ENCODE data around the gene PPP3CA. TPM values are rescaled to one million over a fixed set of nuclear protein-coding genes. Genes with fewer than 3 reads are reported as not detected.

Gene PPP3CA
- total RNA-seq, 6 experiments from 2014 or later: 12.1 to 14.5 (median 13.1) TPM

DNA sequence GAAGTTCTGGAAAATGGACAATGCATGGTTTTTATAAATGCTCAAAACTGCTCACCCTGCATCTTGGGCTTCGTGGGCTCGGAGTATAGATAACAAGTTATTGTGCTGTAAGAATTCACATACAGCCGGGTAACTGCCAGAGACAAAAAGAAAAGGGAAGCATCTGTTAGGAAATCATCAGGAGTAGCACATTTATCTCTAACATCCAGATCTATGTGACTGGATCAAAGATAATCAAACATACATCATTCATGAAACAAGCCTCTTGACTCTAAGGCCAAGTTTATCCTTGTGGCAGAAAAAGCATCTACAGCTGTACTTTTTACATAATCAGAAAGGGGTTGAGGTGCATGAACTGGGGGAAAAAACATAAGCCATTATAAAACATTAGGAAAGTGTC, 264.2 kb downstream of the PPP3CA start:
- ATAC-seq: no peak
- 72% methylated on average over 3 of the region's 3 CpGs for WGBS (ENCODE audit: insufficient coverage, low coverage, low lambda C conversion rate, missing lambda C conversion rate)
- no peak overlapping the region for H3K4me3 ChIP-seq

DNA sequence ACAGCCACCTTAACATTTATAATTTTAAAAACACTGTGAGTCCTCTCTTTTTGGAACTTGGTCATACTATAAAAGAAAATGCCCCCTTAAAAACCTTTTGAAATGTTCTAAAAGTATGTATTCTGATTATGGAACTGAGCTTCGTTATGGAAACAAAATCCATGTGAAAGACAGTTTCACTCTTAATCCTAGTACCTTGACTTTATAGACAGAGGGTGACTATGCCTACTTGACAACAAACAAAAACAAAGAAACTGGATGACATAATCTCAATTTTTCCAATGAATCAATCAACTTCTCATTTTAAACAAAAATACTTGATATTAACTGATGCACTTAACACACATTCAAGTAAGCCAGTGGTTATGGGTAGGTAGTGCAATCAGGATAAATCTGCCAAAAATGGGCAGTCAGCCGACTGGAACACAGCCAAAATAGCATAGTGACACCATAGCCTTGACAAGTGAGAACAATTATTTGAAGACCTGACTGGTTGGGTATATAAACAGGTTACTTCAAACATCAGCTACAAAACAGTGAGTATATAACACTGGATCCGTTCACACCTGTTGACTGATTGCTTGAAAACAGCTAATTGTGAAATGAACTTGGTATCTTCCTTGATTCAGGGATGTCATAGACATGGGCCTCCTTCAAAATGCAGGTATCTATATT, 265.5 kb downstream of the PPP3CA start:
- intact Hi-C loops (cut with DNase I): no loop called here
- DNase-seq (peak in 2 of 3 donors; percentile 46 to 51), ATAC-seq (peak; percentile 56 to 80 (median 70))
- Histone ChIP-seq H3K36me3 (no peaks in the 10 kb centered on the region), H3K27ac (peak overlapping the region; percentile 2 to 88 (median 60)), H3K4me1 (peaks cover 0 to 37% (median 2%) of the 10 kb centered on the region in 4 donors), H3K4me3 (peak overlapping the region in 2 of 3 donors; percentile 4 to 12), H3K9me3 (no peaks in the 10 kb centered on the region), H3K27me3 (no peaks in the 10 kb centered on the region)
- WGBS (ENCODE audit: insufficient coverage, low coverage, low lambda C conversion rate, missing lambda C conversion rate): 35% methylated on average over 3 of the region's 3 CpGs
- TF ChIP-seq POLR2A (IDR thresholded peaks at IDR 0.05): no peak
- TF ChIP-seq, protein P1, sequence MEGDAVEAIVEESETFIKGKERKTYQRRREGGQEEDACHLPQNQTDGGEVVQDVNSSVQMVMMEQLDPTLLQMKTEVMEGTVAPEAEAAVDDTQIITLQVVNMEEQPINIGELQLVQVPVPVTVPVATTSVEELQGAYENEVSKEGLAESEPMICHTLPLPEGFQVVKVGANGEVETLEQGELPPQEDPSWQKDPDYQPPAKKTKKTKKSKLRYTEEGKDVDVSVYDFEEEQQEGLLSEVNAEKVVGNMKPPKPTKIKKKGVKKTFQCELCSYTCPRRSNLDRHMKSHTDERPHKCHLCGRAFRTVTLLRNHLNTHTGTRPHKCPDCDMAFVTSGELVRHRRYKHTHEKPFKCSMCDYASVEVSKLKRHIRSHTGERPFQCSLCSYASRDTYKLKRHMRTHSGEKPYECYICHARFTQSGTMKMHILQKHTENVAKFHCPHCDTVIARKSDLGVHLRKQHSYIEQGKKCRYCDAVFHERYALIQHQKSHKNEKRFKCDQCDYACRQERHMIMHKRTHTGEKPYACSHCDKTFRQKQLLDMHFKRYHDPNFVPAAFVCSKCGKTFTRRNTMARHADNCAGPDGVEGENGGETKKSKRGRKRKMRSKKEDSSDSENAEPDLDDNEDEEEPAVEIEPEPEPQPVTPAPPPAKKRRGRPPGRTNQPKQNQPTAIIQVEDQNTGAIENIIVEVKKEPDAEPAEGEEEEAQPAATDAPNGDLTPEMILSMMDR (IDR thresholded peaks at IDR 0.05): peak in 1 of 4 donors; percentile 23

More for the DNA sequence above, 264.2 kb downstream of the PPP3CA start:
- Histone ChIP-seq H3K27me3 (no peaks in the 10 kb centered on the region), H3K36me3 (no peaks in the 10 kb centered on the region), H3K4me1 (peaks cover 0 to 24% (median 0%) of the 10 kb centered on the region in 4 donors), H3K27ac (no peak overlapping the region), H3K9me3 (no peaks in the 10 kb centered on the region)
- TF ChIP-seq POLR2A (IDR thresholded peaks at IDR 0.05): no peak
- TF ChIP-seq, protein P1 (IDR thresholded peaks at IDR 0.05): no peak
- DNase-seq: no peak
- intact Hi-C loops (cut with DNase I): no loop called here

DNA sequence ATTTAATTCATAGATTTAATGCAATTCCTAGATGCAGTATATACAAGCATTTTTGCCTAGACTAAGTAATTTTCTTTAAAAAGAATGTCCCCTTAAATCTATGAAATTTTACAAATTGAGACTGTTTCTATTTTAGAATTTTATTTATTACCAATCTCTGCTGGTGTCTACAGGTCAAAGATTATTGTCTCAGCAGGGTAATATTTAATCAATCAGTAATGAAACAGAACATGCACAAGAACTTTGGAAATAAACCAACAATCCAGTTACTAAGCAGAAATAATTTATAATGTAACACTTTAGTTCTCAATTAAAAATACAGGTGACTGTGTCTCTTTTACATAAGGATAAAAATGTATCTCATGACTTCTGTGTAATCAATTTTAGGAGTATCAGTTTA, 266.2 kb downstream of the PPP3CA start:
- intact Hi-C loops (cut with DNase I): no loop called here
- Histone ChIP-seq H3K36me3 (no peaks in the 10 kb centered on the region), H3K4me1 (peaks cover 0 to 43% (median 5%) of the 10 kb centered on the region in 4 donors), H3K27me3 (no peaks in the 10 kb centered on the region), H3K9me3 (no peaks in the 10 kb centered on the region), H3K27ac (peak overlapping the region; percentile 2 to 88 (median 60)), H3K4me3 (peak overlapping the region in 2 of 3 donors; percentile 4 to 12)
- DNase-seq (no peak), ATAC-seq (peak; percentile 65 to 84 (median 71))
- TF ChIP-seq POLR2A (IDR thresholded peaks at IDR 0.05): no peak
- TF ChIP-seq, protein P1 (IDR thresholded peaks at IDR 0.05): no peak

DNA sequence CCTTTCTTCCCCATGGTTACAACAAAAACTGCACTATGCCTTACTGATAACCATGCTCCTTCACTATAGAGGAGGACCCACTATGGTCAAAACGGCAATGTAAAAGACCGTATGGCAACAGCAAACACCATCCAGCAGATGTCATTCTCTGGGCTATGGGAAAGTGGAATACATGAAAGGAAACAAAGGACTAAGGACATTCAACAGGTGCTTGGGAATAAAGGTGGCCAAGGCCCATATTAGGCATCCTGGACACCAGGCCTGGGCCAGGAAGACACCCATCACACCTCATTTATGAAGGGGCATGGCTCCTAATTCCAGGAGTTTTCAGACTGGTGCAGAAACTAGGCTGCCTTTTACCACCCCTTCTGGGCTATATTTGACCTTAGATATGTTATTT, 268.4 kb downstream of the PPP3CA start:
- Histone ChIP-seq H3K36me3 (no peaks in the 10 kb centered on the region), H3K27ac (no peak overlapping the region), H3K9me3 (no peaks in the 10 kb centered on the region), H3K27me3 (no peaks in the 10 kb centered on the region), H3K4me1 (peaks cover 0 to 49% (median 7%) of the 10 kb centered on the region in 4 donors), H3K4me3 (no peak overlapping the region)
- no peak for TF ChIP-seq POLR2A (IDR thresholded peaks at IDR 0.05)
- TF ChIP-seq, protein P1 (IDR thresholded peaks at IDR 0.05): no peak
- intact Hi-C loops (cut with DNase I): no loop called here
- 85% methylated on average over 2 of the region's 2 CpGs for WGBS (ENCODE audit: insufficient coverage, low coverage, low lambda C conversion rate, missing lambda C conversion rate)
- no peak for DNase-seq
- ATAC-seq: no peak

All from right lobe of liver (tissue), 6 donors.